Iris pigment epithelial cell (primary cell): ENCODE measurements around the gene MROH2A.
"Not testable (repeated sequence)": the region's sequence is repeated elsewhere in the genome, so short reads cannot be mapped to it uniquely, and the experiment has no call there.

Experiments
- DNase-seq: peaks from one replicate; pipeline ENCODE4 v3.0.0-alpha.2; 2011; ENCODE audit warnings: low read depth

MROH2A gene

GRCh38 chr2:233778030-233778429, at the start of gene MROH2A:
Gene MROH2A (plus strand): TSS chr2:233778330. CDS start chr2:233779359, 1,029 bp downstream.
- no peak for DNase-seq

DNA sequence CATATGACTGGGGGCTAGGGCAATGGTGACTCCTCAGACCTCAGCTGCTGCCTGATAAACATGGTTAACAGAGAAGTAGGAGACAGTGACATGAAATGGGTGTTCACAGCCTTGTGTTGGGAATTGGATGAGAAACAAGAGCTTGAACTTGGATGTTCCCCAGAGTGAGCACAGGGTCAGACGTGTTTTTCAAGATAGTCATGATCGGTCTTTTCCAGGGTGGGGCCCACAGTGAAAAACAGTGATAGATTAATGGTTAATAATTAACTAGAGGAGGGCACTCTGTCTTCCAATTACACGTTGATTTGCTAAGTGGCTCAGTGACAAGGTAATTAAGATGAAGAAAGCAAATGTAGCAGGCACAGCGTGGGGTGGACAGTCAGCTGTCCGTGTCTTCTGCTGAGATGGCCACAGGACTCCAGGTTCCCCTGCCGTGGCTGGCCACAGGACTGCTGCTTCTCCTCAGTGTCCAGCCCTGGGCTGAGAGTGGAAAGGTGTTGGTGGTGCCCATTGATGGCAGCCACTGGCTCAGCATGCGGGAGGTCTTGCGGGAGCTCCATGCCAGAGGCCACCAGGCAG, 49.3 kb upstream of the MROH2A start, which contains the start of gene UGT1A3:
Gene UGT1A3, plus strand, starts transcription at position 320 of the 579 bp plus-strand sequence. Its CDS starts 85 bp downstream, at position 405.
- no peak for DNase-seq

DNA sequence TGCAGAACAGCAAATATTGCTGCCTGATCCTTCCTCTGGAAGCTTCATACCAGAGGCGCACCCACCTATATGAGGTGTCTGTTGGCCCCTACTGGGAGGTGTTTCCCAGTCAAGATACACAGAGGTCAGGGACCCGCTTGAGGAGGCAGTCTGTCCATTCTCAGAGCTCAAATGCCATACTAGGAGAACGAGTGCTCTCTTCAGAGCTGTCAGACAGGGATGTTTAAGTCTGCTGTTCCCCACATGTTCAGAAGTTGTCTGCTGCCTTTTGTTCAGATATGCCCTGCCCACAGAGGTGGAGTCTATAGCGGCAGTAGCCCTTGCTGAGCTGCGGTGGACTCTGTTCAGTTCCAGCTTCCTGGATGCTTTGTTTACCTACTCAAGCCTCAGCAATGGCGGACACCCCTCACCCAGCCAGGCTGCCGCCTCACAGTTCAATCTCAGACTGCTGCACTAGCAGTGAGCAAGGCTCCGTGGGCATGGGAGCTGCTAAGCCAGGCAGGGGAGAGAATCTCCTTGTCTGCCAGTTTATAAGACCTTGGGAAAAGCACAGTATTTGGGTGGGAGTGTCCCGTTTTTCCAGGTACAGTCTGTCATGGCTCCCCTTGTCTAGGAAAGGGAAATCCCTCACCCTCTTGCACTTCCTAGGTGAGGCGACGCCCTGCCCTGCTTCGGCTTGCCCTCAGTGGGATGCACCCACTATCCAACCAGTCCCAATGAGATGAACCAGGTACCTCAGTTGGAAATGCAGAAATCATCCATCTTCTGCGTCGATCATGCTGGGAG, 41.1 kb upstream of the MROH2A start:
- not testable (repeated sequence) for DNase-seq

DNA sequence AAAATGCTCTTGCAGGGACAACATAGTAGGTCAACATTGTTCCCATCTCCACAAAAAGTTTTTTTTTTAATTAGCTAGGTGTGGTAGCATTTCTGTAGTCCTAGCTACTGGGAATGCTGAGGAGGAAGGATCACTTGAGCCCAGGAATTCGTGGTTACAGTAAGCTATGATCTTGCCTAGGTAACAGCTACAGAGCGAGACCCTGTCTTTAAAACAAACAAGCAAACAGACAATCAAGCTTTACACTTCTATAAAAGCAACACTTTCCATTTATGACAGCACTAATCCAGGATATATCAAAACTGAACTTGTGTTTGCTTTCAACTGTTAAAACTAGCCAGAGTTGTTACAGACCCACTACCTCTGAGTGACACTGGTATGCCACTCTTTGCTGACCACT, 37.3 kb upstream of the MROH2A start:
- DNase-seq = no peak

DNA sequence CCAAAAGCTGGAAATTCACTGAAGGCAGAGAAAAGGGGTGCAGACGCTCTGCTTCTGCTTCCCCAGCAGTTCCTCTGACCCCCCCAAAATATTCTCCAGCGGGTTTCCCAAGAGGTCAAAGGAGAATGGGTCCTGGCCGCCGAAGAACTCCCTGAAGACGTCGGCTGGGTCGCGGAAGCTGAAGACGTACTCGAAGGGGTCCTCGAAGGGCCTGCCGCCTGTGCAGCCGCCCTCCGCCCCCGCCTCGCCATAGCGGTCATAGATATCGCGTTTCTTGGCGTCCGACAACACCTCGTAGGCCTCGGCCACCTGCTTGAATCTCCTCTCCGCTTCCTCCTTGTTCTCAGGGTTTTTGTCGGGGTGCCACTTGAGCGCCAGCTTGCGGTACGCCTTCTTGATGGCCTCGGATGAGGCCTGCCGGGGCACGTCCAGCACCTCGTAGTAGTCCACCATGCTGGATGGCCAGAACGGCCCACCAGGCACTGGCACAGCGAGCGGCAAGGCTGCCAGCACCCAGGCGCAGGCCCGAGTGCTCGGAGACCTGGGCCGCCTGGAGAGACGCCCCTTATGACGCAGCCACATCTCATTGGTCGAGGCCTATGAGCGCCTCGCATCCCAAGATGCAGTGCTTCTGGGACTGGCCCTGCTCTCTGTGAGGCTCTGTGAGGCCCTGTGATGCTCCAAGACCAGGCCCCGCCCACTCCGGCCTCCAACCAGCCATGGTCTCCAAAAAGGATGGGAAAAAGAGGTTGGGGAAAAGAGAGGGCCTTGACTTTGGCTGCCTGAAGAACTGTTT, 34.5 kb upstream of the MROH2A start:
- no peak for DNase-seq

DNA sequence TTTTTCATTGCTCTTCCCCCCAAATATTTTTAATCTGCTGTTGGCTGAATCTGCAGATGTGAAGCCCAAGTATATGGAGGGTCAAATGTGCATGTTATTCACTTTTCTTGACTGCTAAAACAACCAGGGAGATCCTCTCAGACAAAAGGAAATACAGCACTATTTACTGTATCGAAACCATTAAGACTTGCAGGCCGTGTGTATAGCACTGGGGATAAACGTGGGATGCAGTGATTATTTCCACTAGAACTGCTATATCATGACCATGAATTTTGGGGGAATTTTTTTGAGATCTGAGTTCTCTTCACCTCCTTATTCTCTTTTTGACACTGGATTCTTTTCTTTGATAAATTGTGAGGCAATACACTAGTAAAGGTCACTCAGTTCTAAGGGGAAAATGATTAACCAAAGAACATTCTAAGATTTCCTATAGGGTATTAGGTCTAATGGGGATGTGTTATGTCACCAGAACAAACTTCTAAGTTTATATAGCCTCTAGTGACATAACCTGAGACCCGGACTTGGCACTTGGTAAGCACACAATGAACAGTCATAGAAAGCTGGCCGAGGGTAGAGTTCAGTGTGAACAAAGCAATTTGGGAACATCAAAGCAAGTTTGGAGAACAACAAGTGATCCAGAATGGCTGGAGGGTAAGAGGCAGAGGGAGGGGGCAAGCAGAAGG, 32.9 kb upstream of the MROH2A start:
- DNase-seq = no peak

GRCh38 chr2:233745838-233746237, 32.3 kb upstream of the MROH2A start:
- DNase-seq = not testable (repeated sequence)

DNA sequence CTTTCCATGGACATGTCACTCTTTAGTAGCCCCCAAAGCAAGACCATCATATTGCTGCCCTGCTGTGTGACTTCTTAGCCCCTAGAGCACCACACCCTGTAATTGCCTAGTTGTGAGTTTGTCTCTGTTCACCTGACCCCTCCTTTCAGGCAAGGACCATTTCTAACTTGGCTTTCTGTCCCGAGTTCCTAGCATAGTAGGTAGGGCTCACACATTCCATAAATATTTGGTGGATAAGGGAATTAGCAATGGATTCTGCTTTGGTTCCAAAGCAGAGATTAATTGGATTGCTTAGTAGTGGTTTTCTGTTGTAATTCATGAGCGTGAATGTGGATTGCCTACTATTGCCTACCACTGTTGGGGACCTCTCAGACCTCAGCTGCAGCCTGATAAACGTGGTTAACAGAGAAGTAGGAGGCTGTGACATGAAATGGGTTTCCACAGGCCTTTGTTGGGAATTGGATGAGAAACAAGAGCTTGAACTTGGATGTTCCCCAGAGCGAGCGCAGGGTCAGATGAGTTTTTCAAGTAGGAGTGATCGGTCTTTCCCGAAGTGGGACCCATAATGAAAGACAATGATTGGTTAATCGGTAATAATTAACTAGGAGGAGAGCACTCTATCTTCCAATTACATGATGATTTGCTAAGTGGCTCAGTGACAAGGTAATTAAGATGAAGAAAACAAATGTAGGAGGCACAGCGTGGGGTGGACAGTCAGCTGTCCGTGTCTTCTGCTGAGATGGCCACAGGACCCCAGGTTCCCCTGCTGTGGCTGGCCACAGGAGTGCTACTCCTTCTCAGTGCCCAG, 31.5 kb upstream of the MROH2A start:
- DNase-seq = no peak

DNA sequence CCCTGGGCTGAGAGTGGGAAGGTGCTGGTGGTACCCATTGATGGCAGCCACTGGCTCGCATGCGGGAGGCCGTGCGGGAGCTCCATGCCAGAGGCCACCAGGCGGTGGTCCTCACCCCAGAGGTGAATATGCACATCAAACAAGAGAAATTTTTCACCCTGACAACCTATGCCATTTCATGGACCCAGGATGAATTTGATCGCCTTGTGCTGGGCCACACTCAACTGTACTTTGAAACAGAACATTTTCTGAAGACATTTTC, 30.9 kb upstream of the MROH2A start:
- no peak for DNase-seq

DNA sequence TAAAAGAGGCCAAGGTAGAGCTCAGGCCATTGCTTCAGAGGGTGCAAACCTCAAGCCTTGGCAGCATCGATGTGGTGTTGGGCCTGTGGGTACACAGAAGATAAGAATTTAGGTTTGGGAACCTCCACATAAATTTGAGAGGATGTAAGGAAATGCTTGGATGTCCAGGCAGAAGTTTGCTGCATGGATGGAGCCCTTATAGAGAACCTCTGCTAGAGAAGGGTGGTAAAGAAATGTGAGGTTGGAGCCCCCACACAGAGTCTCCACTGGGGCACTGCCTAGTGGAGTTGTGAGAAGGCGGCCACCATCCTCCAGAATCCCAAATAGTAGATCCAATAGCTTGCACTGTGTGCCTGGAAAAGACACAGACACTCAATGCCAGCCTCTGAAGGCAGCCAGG, 27.4 kb upstream of the MROH2A start:
- DNase-seq = not testable (repeated sequence)

DNA sequence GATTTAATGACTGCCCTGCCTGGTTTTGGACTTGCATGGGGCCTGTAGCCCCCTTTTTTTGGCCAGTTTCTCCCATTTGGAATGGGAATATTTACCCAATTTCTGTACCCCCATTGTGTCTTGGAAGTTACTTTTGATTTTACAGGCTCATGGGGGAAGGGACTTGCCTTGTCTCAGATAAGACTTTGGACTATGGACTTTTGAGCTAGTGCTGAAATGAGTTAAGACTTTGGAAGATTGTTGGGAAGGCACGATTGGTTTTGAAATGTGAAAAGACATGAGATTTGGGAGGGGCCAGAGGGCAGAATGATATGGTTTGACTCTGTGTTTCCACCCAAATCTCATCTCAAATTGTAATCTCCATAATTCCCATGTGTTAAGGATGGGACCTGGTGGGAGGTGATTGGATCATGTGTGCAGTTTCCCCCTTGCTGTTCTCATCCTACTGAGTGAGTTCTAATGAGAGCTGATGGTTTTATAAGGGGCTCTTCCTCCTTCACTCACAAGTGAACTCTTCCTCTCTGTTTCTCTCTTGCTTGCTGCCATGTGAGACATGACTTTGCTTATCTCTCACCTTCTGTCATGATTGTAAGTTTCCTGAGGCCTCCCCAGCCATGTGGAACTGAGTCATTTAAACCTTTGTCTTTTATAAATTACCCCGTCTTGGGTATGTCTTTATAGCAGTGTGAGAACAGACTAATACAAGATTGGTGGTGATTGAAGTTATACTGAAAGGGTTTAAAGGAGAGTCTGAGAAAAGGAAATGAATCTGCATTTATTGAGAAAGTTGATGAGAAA, 26.7 kb upstream of the MROH2A start:
- not testable (repeated sequence) for DNase-seq

- DNase-seq = no peak
Measured at GRCh38 chr2:233754872-233755611, 23.1 kb upstream of the MROH2A start.

DNA sequence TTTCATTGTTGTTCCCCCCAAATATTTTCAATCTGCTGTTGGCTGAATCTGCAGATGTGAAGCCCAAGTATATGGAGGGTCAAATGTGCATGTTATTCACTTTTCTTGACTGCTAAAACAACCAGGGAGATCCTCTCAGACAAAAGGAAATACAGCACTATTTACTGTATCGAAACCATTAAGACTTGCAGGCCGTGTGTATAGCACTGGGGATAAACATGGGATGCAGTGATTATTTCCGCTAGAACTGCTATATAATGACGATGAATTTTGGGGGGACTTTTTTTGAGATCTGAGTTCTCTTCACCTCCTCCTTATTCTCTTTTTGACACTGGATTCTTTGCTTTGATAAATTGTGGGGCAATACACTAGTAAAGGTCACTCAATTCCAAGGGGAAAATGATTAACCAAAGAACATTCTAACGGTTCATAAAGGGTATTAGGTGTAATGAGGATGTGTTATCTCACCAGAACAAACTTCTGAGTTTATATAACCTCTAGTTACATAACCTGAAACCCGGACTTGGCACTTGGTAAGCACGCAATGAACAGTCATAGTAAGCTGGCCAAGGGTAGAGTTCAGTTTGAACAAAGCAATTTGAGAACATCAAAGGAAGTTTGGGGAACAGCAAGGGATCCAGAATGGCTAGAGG, 21.6 kb upstream of the MROH2A start:
- DNase-seq = no peak

DNA sequence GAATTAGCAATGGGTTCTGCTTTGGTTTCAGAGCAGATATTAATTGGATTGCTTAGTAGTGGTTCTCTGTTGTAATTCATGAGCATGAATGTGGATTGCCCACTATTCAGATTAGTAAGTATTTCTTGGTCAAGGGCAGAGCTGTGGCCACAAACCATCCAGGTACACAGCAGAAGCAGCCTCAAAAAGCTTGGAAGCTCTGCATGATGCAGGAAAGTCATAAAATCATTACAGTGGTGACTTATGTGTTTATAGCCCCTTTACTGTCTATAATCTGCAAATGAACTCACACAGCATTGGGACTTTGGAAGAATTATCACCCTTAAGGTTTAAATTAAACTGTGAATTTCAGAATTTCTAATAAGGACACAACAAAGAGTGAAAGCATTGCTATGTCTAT, 20.0 kb upstream of the MROH2A start:
- DNase-seq = no peak

DNA sequence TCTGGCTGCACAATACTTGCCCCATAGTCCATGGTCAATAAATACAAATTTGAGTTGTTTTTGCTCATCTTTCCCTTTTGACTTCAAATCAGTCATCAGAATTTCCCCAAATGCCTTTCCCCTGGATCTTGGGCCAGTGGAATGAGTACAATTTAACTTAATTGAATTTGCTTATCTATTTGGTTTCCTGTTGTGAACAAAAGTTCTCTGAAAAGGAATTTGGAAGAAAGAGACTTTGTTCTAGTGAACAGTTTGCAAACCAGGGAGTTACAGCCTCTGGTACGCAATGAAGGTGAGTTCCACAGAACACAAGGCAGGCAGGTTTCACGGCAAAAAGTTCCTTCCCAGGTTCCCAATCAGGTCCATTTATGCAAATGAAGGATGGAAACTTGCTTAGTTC, 19.3 kb upstream of the MROH2A start:
- peak; percentile 44 for DNase-seq

GRCh38 chr2:233760043-233760442, 18.1 kb upstream of the MROH2A start, which contains the start of gene UGT1A1:
Gene UGT1A1 (plus strand): TSS chr2:233760270. CDS start chr2:233760288, 18 bp downstream.
- DNase-seq = no peak

GRCh38 chr2:233761040-233761769, 16.9 kb upstream of the MROH2A start:
- peak; percentile 72 for DNase-seq

GRCh38 chr2:233764264-233764663, 13.9 kb upstream of the MROH2A start:
- DNase-seq = peak; percentile 82

DNA sequence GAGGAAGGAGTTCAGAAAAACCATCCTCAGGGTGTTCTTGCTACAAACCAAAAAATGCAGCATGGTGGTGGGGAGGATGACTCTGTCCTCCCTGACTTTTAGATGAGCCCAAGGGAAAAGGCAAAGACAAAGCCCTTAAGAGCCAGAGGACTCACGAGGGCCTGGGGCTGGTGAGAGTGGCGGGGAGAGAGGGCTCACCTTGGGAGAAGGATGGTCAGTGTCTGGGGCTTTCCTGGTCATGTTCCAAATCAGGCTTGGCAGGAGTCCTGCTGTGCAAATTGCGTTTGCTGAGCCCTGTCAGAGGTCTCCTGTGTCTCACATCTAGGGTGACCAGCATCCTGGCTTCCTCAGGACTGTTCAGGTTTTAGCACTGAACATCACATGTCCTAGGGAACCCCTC, 13.4 kb upstream of the MROH2A start:
- peak; percentile 13 for DNase-seq
